ENCODE measurements around the gene RRAGD.

DNA sequence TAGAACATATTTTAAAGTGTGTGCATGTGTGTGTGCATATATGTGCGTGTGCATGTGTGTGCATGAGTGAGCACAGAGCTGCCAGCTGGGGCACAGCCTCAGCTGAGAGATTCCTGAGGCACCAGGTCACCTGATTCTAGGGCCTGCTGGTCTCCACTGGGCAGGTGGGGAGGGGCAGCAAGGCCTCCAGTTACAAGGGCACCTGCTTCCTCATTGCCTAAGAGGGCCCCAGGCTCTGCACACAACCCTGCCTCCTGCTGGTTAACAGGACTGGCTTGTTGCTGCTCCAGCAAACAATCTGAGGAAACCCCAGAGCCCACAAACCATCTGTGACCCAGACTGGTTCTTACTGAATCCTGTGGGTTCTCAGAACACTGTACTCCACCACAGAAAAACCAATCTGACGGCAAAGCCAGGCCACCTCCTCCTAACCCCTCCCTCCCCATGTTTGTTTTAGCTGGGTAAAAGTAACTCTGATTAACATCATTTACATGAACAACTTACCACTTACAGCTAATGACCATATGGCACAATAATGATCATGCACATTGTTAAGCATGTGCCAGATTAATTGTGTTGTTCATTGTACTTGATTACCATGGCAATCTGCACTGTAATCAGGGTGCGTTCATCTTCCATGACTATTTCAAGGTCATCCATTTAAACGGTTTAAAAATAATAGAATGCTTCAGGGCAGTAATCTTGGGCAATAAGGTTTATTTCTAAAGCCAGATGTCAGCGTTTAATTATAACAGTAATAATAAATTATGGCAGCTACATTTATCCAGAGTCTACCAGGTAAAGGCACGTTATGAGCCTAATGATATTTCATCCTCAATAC is 36.4 kb downstream of the RRAGD start:
- TF ChIP-seq, protein P1, sequence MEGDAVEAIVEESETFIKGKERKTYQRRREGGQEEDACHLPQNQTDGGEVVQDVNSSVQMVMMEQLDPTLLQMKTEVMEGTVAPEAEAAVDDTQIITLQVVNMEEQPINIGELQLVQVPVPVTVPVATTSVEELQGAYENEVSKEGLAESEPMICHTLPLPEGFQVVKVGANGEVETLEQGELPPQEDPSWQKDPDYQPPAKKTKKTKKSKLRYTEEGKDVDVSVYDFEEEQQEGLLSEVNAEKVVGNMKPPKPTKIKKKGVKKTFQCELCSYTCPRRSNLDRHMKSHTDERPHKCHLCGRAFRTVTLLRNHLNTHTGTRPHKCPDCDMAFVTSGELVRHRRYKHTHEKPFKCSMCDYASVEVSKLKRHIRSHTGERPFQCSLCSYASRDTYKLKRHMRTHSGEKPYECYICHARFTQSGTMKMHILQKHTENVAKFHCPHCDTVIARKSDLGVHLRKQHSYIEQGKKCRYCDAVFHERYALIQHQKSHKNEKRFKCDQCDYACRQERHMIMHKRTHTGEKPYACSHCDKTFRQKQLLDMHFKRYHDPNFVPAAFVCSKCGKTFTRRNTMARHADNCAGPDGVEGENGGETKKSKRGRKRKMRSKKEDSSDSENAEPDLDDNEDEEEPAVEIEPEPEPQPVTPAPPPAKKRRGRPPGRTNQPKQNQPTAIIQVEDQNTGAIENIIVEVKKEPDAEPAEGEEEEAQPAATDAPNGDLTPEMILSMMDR (conservative IDR thresholded peaks at IDR 0.05; ENCODE audit: low read length) = peak; percentile 74
- no peak for TF ChIP-seq EZH2phosphoT487 (IDR thresholded peaks at IDR 0.05; ENCODE audit: borderline replicate concordance)
